ENCODE results near the gene KLF4. TPM values are rescaled to one million over a fixed set of nuclear protein-coding genes. Genes with fewer than 3 reads are reported as not detected.
A peak's percentile ranks its signal among the peaks of the same experiment; 100 is the strongest.

The KLF4 gene
- total and polyA plus RNA-seq, 2 of the 13 experiments (the other 11 are each of a cell fraction or from before 2014, with no cell fraction given) = 0.20 to 0.37 TPM

GRCh38 chr9:107504585-107505455, 15.3 kb upstream of the KLF4 start (continued):
- no peak for TF ChIP-seq TEF (CRISPR knock-in tag; IDR thresholded peaks at IDR 0.05)
- no peak for TF ChIP-seq HCFC1 (IDR thresholded peaks at IDR 0.05; ENCODE audit: low read depth, low read length)
- TF ChIP-seq ZNF180 (CRISPR knock-in tag; IDR thresholded peaks at IDR 0.05; ENCODE audit: borderline replicate concordance, low read depth) = no peak
- no peak for TF ChIP-seq RAD21 (CRISPR knock-in tag; IDR thresholded peaks at IDR 0.05)
- TF ChIP-seq ZNF496 (CRISPR knock-in tag; IDR thresholded peaks at IDR 0.05; ENCODE audit: insufficient replicate concordance) = no peak
- no peak for TF ChIP-seq HNF4G (IDR thresholded peaks at IDR 0.05; ENCODE audit: borderline replicate concordance, low read depth, low read length)
- no peak for TF ChIP-seq HNF4G (CRISPR knock-in tag; IDR thresholded peaks at IDR 0.05; ENCODE audit: borderline replicate concordance, low read depth)
- peak; percentile 84 for TF ChIP-seq ARID5B (CRISPR knock-in tag; IDR thresholded peaks at IDR 0.05)
- TF ChIP-seq TAF15 (IDR thresholded peaks at IDR 0.05; ENCODE audit: low read depth, low read length, poor library complexity, severe bottlenecking) = no peak
- TF ChIP-seq NFE2L2 (IDR thresholded peaks at IDR 0.05; ENCODE audit: low read length) = peak; percentile 39; the same call in 1 of the 2 replicates
- no peak for TF ChIP-seq ARNT (IDR thresholded peaks at IDR 0.05)
- TF ChIP-seq ZNF407 (CRISPR knock-in tag; IDR thresholded peaks at IDR 0.05; ENCODE audit: not compliant biosample characterization) = no peak

Data from HepG2 (cell line).